HG02759 (cell line): ENCODE results near the gene AKIRIN2.
A peak's percentile ranks its signal among the peaks of the same experiment; 100 is the strongest.

Experiments used
- ATAC-seq: cut with Tn5 transposase; IDR thresholded peaks from one replicate; pipeline ENCODE4 v1.9.1; 2021; ENCODE audit warnings: mild to moderate bottlenecking, moderate library complexity; ENCODE audit not compliant: unreplicated experiment

The AKIRIN2 gene

GRCh38 chr6:87701676-87702588 lies at the start of gene AKIRIN2:
AKIRIN2 (minus strand) TSS chr6:87702233; CDS start chr6:87701684, 549 bp downstream.
- ATAC-seq = peak; percentile 69

DNA sequence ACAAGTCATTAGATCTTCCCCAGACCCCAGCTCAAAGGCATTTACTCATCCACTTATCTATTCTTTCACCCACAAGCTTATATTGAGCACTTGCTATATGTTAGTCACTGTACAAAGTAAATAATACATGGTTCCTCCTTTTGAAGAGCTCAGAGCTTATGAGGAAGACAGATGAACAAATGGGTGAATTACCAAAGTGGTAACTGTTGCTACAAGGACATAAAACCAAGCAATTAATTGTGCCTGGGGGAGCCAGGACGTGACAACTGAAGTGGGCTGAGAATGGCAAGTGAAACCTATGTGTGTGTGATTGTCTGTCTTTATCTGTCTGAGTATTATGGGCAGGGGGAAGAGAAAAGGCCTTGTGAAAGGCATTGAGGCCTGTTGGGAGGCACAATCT lies 45.6 kb upstream of the AKIRIN2 start:
- ATAC-seq = no peak

- ATAC-seq = no peak
These were observed 44.1 kb upstream of the AKIRIN2 start for GRCh38 chr6:87745966-87746721.

DNA sequence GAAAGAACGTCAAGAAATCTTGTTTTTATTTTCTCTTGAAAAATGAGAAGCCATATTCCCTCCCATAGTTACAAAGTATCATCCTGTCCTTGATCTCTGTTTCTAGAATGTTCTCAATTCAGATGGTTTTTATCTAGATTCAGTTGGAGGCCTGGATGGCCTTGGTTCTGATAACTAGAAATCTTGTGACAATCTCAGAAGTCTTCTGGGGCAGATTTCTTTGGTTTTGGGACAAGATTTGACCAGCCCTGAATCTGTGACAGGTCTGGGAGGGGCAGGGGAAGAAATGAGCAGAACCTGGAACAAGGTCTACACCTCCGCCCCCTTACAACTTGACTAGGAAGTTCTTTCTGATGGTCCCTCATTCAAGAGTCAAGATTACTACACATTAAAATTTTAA lies 41.4 kb upstream of the AKIRIN2 start:
- ATAC-seq = no peak

DNA sequence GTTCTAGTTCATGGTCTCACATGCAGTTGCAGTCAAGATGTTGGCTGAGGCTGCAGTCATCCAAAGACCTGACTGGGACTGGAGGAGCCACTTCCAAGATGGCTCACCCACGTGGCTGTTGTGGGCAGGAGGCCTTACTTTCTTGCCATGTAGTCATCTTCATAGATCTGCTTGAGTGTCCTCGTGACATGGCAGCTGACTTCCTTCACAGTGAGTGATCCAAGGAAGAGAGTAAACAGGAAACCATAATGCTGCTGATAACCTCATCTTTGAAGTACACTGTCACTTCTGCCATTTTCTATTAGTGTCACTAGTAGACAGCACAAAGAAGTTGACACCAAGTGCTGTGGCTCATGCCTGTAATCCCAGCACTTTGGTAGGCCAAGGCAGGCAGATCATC lies 40.1 kb upstream of the AKIRIN2 start:
- ATAC-seq = peak; percentile 66

GRCh38 chr6:87741001-87741650 lies 39.1 kb upstream of the AKIRIN2 start:
- no peak for ATAC-seq

GRCh38 chr6:87738744-87739143 lies 36.7 kb upstream of the AKIRIN2 start:
- ATAC-seq = no peak

DNA sequence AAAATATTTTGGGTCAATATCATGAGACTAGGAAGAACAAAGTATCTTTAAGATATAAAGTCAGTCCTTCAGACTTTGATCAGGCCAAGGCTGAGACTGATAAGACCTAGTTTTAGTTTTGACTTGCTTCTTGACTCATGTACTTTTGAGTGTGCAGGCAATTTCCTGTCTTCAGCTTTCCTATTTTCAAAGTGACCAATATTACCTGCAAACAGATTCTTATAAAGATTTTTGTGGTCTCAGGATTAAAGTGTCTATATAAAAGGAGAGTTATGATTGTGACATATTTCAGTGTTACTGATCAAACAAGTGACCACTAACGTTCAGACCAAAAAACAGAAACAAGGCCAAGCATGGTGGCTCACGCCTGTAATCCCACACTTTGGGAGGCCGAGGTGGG lies 36.0 kb upstream of the AKIRIN2 start:
- ATAC-seq = no peak

DNA sequence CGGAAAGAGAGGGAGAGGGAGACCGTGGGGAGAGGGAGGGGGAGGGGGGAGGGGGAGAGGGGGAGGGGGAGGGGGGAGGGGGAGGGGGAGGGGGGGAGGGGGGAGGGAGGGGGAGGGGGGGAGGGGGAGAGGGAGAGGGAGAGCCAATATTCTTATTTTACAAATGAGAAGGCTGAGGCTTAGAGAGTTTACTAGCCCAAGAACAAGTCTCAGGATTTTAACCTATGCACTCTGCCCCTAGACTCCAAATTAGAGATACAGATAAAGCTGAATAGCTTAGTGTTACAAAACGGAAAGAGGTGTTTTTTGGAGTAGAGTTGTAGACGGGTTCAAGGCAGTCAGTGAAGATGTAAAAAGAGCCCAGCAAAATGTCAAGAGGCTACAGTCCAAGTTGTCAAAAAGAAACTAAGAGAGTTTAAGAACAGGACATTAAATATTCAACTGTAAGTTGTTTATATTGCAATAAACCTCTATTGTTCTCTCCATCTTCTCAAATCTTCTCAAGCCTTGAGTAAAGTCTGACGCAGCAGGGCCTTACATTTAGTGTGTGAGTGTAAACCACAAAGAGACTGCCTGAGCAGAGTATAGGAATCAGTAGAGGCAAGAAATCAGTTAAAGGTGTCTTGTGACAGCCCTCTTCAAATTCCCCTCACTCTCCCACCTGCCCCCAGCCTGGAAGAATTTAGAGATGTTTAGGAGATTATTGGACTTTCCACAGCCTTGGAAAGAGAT lies 34.9 kb upstream of the AKIRIN2 start:
- ATAC-seq = no peak

DNA sequence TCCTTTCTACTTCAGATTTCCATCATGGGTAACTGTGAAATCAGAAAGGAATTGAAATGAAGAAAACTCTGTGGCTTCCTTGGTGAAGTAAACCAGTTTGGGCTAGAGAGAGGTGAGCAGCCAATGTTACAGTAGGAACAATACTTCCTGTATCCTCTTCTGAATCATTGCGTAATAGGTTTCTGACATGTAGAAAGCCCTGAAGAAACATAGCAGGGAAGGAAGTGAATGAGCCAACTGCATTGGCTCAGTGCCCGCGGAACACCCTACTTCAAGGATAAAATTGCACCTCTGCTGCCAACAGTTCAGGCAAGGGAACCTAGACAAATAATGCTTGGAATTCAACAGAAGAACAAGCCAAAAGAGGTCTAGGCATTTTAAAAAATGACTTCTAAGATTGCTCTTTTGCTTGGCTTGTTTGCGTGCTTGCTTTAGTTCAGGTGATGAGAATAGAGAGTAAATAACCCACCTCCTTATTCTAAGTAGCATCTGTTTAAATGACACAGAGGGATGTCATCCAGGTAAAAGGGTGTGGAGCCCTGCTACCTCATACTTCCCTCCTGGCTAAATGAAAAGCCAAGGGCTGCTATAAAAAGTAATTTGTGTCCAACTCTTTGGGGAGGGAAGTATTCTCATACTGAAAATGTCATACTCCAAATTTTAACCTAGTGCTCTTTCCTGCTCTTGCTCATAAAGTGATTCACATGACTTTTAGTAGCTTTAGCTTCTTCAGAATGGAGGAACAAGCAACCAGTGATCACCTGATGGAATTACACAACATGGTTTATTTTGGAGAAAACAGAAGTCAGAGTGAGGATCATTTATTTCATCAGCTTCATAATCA lies 30.0 kb upstream of the AKIRIN2 start:
- peak; percentile 82 for ATAC-seq

DNA sequence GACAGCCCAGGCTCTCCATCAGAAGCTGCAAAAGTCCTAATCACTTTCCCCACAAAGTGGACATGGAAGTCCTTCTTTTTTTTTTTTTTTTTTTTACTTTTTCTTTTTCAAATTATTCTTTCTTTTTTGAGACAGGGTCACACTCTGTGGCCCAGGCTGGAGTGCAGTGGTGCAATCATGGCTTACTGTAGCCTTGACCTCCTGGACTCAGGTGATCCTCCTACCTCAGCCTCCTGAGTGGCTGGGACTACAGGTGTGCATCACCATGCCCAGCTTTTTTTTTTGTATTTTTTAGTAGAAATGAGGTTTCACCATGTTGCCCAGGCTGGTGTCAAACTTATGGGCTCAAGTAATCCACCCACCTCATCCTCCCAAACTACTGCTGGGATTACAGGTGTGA lies 29.0 kb upstream of the AKIRIN2 start:
- ATAC-seq = no peak

- ATAC-seq = no peak
These were observed 28.1 kb upstream of the AKIRIN2 start for GRCh38 chr6:87729965-87730719.

DNA sequence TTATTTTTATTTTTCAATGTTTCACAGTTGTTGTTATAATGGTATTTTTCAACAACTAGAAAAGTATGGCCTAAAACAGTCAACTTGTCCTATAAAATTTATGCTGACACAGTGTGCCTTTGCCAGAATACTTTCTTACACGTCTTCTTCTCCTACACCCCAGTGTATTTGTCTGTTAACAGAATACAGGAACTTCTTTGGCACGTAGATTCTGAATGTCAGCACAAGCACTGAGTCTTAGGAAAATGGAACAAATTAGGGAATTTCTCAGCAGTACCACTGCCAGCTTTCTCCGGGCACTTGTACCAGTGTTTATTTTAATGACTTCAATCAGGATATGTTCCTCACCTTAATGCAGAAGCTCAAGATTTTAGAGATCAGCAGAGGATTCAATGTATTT lies 26.7 kb upstream of the AKIRIN2 start:
- ATAC-seq = no peak

- peak; percentile 83 for ATAC-seq
These were observed 23.2 kb upstream of the AKIRIN2 start for GRCh38 chr6:87724983-87725811.

GRCh38 chr6:87723170-87724078 lies 21.4 kb upstream of the AKIRIN2 start:
- ATAC-seq = peak; percentile 44

- no peak for ATAC-seq
These were observed 20.6 kb upstream of the AKIRIN2 start for GRCh38 chr6:87722540-87723169.

GRCh38 chr6:87721311-87721710 lies 19.3 kb upstream of the AKIRIN2 start:
- no peak for ATAC-seq
